GM12878 (cell line): ENCODE measurements around the gene ALOXE3. TPM values are rescaled to one million over a fixed set of nuclear protein-coding genes. Genes with fewer than 3 reads are reported as not detected.

Experiments
- ATAC-seq: fragments of 200-7000 bp; cut with Tn5 transposase; 3 replicates; pipeline ENCODE4 v1.9.1; 2020; ENCODE audit warnings: mild to moderate bottlenecking, moderate library complexity
- BruUV-seq: library from RNA; stranded (reverse); fragments of 400-500 nt; replicated peaks from 2 replicates; lab custom pipeline; 2021; lab: Mats Ljungman, UMichigan
- CTCF ChIA-PET: fragments of 300-600 bp; sonication (Branson Sonifier 250); formaldehyde crosslinking; extraction: SDS; loops from one replicate; lab custom pipeline; 2021; ENCODE audit warnings: inconsistent platforms; lab: Yijun Ruan, JAX
- POLR2A ChIA-PET: fragments of 350-600 bp; formaldehyde crosslinking; extraction: SDS; loops from one replicate; lab custom pipeline; 2021; ENCODE audit warnings: inconsistent platforms; lab: Charles Lee
- RAD21 ChIA-PET: fragments of 300-600 bp; sonication (Branson Sonifier 250); formaldehyde crosslinking; loops from one replicate; lab custom pipeline; 2023; ENCODE audit warnings: antibody characterized with exemption; ENCODE audit not compliant: unreplicated experiment; lab: Charles Lee
- SMC1A ChIA-PET: fragments of 300-600 bp; sonication (Branson Sonifier 250); formaldehyde crosslinking; loops from one replicate; lab custom pipeline; 2023; ENCODE audit not compliant: unreplicated experiment, uncharacterized antibody; lab: Charles Lee
- DNase-seq: peaks from one replicate; pipeline ENCODE4 v3.0.0-alpha.2; 2011; ENCODE audit warnings: low read depth, low spot score
- FAIRE-seq: peaks from 3 replicates; lab custom pipeline; 2011; peaks lifted over from hg19 to GRCh38; lab: Jason Lieb, UNC
- H2AFZ ChIP-seq: 2 replicates; pipeline ENCODE4 v1.6.0; 2011; ENCODE audit warnings: low read depth, low read length, control low read depth; ENCODE audit not compliant: control insufficient read depth
- H3K27ac ChIP-seq: 2 replicates; pipeline ENCODE4 v1.5.1; 2011; ENCODE audit warnings: control low read depth; ENCODE audit not compliant: control insufficient read depth, insufficient read depth
- H3K27me3 ChIP-seq, 2 experiments: replicated peaks in 1 of 2; 2 replicates each; pipeline versions ENCODE4 v1.6.0 to v1.6.1; 2011; ENCODE audit warnings: low read length in 1 of 2; ENCODE audit not compliant: control insufficient read depth in 2 of 2, insufficient read depth in 2 of 2
- H3K36me3 ChIP-seq, 2 experiments: 2 replicates each; pipeline ENCODE4 v1.5.1; 2011; ENCODE audit warnings: low read length in 1 of 2; ENCODE audit not compliant: control insufficient read depth in 2 of 2, insufficient read depth in 2 of 2
- H3K4me1 ChIP-seq: 2 replicates; pipeline ENCODE4 v1.6.1; 2011; ENCODE audit warnings: mild to moderate bottlenecking, low read length, moderate library complexity, mixed read lengths; ENCODE audit not compliant: control insufficient read depth, insufficient read depth
- H3K4me2 ChIP-seq: 2 replicates; pipeline ENCODE4 v1.6.0; 2011; ENCODE audit warnings: control low read depth; ENCODE audit not compliant: control insufficient read depth, insufficient read depth
- H3K4me3 ChIP-seq: fragments of 200-600 bp; sonication (generic); 2 replicates; pipeline ENCODE4 v1.5.1; 2016
- H3K79me2 ChIP-seq: 2 replicates; pipeline ENCODE4 v1.6.0; 2011; ENCODE audit warnings: low read length; ENCODE audit not compliant: control insufficient read depth, insufficient read depth
- H3K9ac ChIP-seq: 2 replicates; pipeline ENCODE4 v1.8.0; 2011; ENCODE audit warnings: low read length, control low read depth, mixed read lengths; ENCODE audit not compliant: control insufficient read depth, insufficient read depth
- H3K9me3 ChIP-seq: replicated peaks from 3 replicates; pipeline ENCODE4 v1.5.1; 2011; ENCODE audit warnings: mild to moderate bottlenecking, low read length; ENCODE audit not compliant: control insufficient read depth, insufficient read depth
- H4K20me1 ChIP-seq: 2 replicates; pipeline ENCODE4 v1.6.0; 2011; ENCODE audit not compliant: control insufficient read depth, insufficient read depth
- ETV6 ChIP-seq, 2 experiments: fragments of 450-650 bp in 1 of 2; IDR thresholded peaks in 1 of 2; conservative IDR thresholded peaks in 1 of 2; 2 replicates each; pipeline ENCODE4 v1.6.1; 2014; ENCODE audit warnings: antibody characterized with exemption in 1 of 2, borderline replicate concordance in 1 of 2, low read depth in 1 of 2, mild to moderate bottlenecking in 1 of 2, moderate library complexity in 1 of 2
- MXI1 ChIP-seq: fragments of 150-350 bp; IDR thresholded peaks from 2 replicates; pipeline ENCODE4 v1.6.1; 2011; ENCODE audit warnings: low read depth, mild to moderate bottlenecking, inconsistent platforms, low read length, improper control_type of control experiment
- PAX8 ChIP-seq: fragments of 450-650 bp; IDR thresholded peaks from 2 replicates; pipeline ENCODE4 v1.6.1; 2017; ENCODE audit warnings: mild to moderate bottlenecking, moderate library complexity
- STAT1 ChIP-seq: fragments of 450-650 bp; conservative IDR thresholded peaks from 2 replicates; pipeline ENCODE4 v1.6.1; 2014; ENCODE audit warnings: antibody characterized with exemption, mild to moderate bottlenecking
- SUPT20H ChIP-seq: IDR thresholded peaks from 2 replicates; pipeline ENCODE4 v1.6.1; 2011; ENCODE audit warnings: low read depth, mild to moderate bottlenecking, low read length, moderate library complexity, borderline replicate concordance; ENCODE audit not compliant: control insufficient read depth
- ZBED1 ChIP-seq: IDR thresholded peaks from 2 replicates; pipeline ENCODE4 v1.6.1; 2016; ENCODE audit warnings: borderline replicate concordance
- WGBS: methylation state at CpG from one replicate; pipeline ENCODE4 v1.1.6; 2016; ENCODE audit warnings: low lambda C conversion rate; ENCODE audit not compliant: insufficient replicate concordance, insufficient coverage; ENCODE audit errors: missing lambda C conversion rate; 5-methylcytosine and 5-hydroxymethylcytosine counted together
- in situ Hi-C: fragments of 300-500 bp; cut with MboI; formaldehyde crosslinking; loops from 9 replicates; pipeline ENCODE4 v1.14.3; 2018; ENCODE audit warnings: mixed read lengths
- intact Hi-C: fragments of 100-400 bp; cut with micrococcal nuclease; formaldehyde crosslinking; loops from one replicate; pipeline ENCODE4 v1.14.2; 2022; ENCODE audit not compliant: unreplicated experiment
- polyA plus RNA-seq, 11 experiments: library from polyadenylated mRNA; depleted of rRNA in 4 of 11; unstranded in 6 of 11; stranded (reverse) in 5 of 11; fragments of >200 nt; fragmentation: Nextera tagmentation in 4 of 11; fragmentation: Illumina TruSeq in 1 of 11; extraction: Ambion mirVana in 4 of 11; extraction: Trizol in 1 of 11; gene quantifications; 1 replicate in 1 of 11; 2 replicates in 10 of 11; pipeline versions ENCODE4 v1.2.1 to v1.2.3, GENCODE V29; 2011 to 2016; ENCODE audit warnings: inconsistent platforms in 2 of 11, missing spikeins in 2 of 11, low read depth in 1 of 11
- total RNA-seq, 4 experiments: library from RNA; depleted of rRNA in 3 of 4; stranded (reverse); fragments of >200 nt in 3 of 4; fragmentation: Illumina TruSeq in 1 of 4; extraction: Trizol in 1 of 4; gene quantifications; 2 replicates each; pipeline versions ENCODE4 v1.2.1 to v1.2.3, GENCODE V29; 2013 to 2021
- TF ChIP-seq, protein P1 (sequence below): fragments of 450-650 bp; IDR thresholded peaks from 2 replicates; pipeline ENCODE4 v1.6.1; 2017; ENCODE audit warnings: mild to moderate bottlenecking, moderate library complexity

ALOXE3 gene
- total and polyA plus RNA-seq, 10 of the 15 experiments (the other 5 are each of a cell fraction or from before 2014, with no cell fraction given): 0.04 TPM; not detected in 9

DNA sequence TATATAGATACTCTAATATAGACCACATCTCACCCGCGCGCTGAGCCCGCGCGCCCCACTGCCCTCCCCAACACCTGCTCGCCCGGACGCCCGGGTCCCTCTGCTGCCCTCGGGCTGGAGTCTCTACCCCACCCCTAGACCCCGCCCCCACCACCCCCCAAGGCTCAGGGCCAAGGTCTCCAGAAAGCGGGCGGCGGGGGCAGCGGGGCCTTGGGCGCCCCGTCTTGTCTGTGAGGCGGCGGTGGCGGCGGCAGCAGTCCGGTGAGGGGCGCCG lies 3.0 kb upstream of the ALOXE3 start:
- Histone ChIP-seq H3K4me1 (peaks cover 39% of the 10 kb centered on the region), H2AFZ (peak overlapping the region; percentile 66; the same call in 1 of the 2 replicates), H3K4me3 (peak overlapping the region; percentile 99), H3K9ac (no peak overlapping the region), H3K9me3 (no peaks in the 10 kb centered on the region), H3K36me3 (no peaks in the 10 kb centered on the region), H3K79me2 (no peaks in the 10 kb centered on the region), H3K4me2 (peak overlapping the region; percentile 94), H3K27me3 (peaks cover 5 to 11% of the 10 kb centered on the region in 2 experiments), H3K27ac (no peak overlapping the region), H4K20me1 (no peaks in the 10 kb centered on the region)
- FAIRE-seq (no peak), ATAC-seq (no peak; the same call in 2 of the 3 replicates), DNase-seq (no peak)
- ChIA-PET RAD21 (interaction anchor here (1.2 to 2.6 kb wide), 2 partner anchors 37 to 66 kb away, joined by 3 to 16 read pairs; no protein-coding TSS in a partner anchor), SMC1A (interaction anchor here (1.6 to 3.8 kb wide), 3 partner anchors 16 to 40 kb away, joined by 6 to 21 read pairs (median 7); no protein-coding TSS in a partner anchor), CTCF (interaction anchor here (1.1 to 3.7 kb wide), 3 partner anchors 17 to 70 kb away, joined by 3 to 46 read pairs (median 11); no protein-coding TSS in a partner anchor), POLR2A (interaction anchor here (1.1 to 1.8 kb wide), 2 partner anchors 35 to 38 kb away, joined by 5 to 6 read pairs; no protein-coding TSS in a partner anchor)
- in situ Hi-C loops (no loop called here), intact Hi-C loops (loop anchor here (2.0 to 5.0 kb wide), 2 partner anchors 65 to 176 kb away; partner anchors contain the start of gene SLC25A35)
- 0% methylated on average over 21 of the region's 25 CpGs for WGBS
- no TSS peak for BruUV-seq
- TF ChIP-seq PAX8 (no peak), SUPT20H (no peak), ETV6 (conservative IDR thresholded peaks at IDR 0.05 in 1 of 2, IDR thresholded peaks at IDR 0.05 in 1 of 2; ENCODE audit: borderline replicate concordance in 1 of 2, low read depth in 1 of 2) (no peak), STAT1 (no peak), ZBED1 (no peak), MXI1 (0 out of 2 replicates have a peak, but pooled peaks have one; percentile 15)
- TF ChIP-seq, protein P1, sequence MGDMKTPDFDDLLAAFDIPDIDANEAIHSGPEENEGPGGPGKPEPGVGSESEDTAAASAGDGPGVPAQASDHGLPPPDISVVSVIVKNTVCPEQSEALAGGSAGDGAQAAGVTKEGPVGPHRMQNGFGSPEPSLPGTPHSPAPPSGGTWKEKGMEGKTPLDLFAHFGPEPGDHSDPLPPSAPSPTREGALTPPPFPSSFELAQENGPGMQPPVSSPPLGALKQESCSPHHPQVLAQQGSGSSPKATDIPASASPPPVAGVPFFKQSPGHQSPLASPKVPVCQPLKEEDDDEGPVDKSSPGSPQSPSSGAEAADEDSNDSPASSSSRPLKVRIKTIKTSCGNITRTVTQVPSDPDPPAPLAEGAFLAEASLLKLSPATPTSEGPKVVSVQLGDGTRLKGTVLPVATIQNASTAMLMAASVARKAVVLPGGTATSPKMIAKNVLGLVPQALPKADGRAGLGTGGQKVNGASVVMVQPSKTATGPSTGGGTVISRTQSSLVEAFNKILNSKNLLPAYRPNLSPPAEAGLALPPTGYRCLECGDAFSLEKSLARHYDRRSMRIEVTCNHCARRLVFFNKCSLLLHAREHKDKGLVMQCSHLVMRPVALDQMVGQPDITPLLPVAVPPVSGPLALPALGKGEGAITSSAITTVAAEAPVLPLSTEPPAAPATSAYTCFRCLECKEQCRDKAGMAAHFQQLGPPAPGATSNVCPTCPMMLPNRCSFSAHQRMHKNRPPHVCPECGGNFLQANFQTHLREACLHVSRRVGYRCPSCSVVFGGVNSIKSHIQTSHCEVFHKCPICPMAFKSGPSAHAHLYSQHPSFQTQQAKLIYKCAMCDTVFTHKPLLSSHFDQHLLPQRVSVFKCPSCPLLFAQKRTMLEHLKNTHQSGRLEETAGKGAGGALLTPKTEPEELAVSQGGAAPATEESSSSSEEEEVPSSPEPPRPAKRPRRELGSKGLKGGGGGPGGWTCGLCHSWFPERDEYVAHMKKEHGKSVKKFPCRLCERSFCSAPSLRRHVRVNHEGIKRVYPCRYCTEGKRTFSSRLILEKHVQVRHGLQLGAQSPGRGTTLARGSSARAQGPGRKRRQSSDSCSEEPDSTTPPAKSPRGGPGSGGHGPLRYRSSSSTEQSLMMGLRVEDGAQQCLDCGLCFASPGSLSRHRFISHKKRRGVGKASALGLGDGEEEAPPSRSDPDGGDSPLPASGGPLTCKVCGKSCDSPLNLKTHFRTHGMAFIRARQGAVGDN: no peak
